ENCODE data around the gene WRAP53.

WRAP53 gene

DNA sequence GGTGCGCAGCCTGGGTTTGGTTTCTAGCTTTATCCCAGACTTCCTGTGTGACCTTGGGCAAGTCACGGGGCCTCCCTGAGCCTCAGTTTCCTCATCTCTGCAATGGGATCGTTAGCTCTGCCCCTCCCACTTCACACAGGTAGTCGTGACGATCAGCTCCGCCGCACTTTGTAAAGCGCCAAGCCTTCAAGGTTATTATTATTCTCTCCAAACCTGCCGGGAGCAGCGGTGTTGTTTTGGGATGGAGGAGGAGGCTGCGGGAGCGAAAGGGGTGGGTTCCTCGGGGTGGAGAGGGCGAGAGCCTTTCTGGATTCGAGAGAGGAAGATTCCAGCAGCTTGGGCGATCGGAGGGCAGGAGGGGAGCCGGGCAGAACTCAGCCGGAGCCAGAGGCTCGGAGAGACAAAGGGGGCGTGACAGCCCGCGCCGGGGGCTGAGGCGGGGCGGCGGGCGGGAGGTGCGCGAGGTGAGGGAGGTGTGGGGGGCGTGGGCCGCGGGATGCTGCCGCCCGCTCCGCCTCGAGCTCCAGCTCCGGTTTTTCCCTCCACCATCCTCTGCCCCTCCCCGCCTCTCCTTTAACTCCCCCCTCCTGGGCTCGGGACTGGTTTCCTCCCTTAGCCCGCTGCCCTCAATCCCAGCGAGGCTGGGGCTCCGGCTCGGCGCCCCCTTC lies 16.5 kb downstream of the WRAP53 start, which contains the start of gene EFNB3:
Gene EFNB3, plus strand, starts transcription at position 602 of the 668 bp plus-strand sequence. CDS start 397 bp downstream, outside the sequence.
- peaks cover 8% of the 10 kb centered on the region for H3K4me1 ChIP-seq (ENCODE audit: control insufficient read depth, insufficient read depth, low read length)
- H3K4me2 ChIP-seq (ENCODE audit: low read length), result peak within 1 kb of the TSS; percentile 82
- peaks cover 31% of the 10 kb centered on the region for H3K27me3 ChIP-seq (ENCODE audit: control insufficient read depth, insufficient read depth, low read length)
- peaks cover 12% of the 10 kb centered on the region for H3K36me3 ChIP-seq (ENCODE audit: insufficient read depth, low read length)
- H3K4me3 ChIP-seq (ENCODE audit: low read length), result peak within 1 kb of the TSS; percentile 62
- no peaks in the 10 kb centered on the region for H3K9me3 ChIP-seq (replicated peaks; ENCODE audit: low read length)
- peak within 1 kb of the TSS; percentile 13 for H3K9ac ChIP-seq (ENCODE audit: low read depth, low read length)

DNA sequence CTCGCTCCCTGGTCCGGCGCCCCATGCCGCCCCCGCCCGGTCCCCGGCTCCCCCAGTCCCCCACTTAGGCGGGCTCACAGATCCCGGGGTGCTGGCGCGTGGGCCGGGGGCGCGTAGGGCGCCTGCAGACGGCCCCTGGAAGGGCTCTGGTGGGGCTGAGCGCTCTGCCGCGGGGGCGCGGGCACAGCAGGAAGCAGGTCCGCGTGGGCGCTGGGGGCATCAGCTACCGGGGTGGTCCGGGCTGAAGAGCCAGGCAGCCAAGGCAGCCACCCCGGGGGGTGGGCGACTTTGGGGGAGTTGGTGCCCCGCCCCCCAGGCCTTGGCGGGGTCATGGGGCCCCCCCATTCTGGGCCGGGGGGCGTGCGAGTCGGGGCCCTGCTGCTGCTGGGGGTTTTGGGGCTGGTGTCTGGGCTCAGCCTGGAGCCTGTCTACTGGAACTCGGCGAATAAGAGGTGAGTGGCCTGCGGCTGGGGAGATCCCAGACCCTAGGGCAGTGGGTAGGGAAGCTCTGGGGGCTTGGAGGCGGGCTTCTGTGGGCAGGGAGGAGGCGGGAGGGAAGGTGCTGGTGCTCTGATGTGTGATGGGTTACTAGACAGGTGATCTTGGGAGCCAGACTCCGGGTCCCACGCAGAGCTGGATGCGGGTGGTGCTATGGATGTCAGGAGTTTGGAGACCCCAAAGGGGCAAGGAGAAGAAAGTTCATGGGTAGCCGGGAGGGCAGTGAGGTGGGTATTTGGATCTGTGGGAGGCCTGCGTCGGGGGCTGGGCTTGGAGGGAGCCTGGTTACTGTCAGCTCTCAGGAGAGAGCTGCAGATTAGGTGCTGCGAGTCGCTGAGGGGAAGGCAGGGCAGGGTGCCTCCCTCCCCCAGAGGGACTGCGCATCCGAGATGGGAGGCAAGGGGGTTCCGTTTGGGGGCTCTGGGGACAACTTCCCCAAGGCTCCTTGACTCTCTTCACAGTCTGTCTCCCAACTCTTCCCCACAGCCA lies 17.3 kb downstream of the WRAP53 start:
- H3K4me2 ChIP-seq (ENCODE audit: low read length), result peak overlapping the region; percentile 82
- H3K27me3 ChIP-seq (ENCODE audit: control insufficient read depth, insufficient read depth, low read length), result peaks cover 31% of the 10 kb centered on the region
- H3K4me3 ChIP-seq (ENCODE audit: low read length), result peak overlapping the region; percentile 62
- H3K4me1 ChIP-seq (ENCODE audit: control insufficient read depth, insufficient read depth, low read length), result peaks cover 8% of the 10 kb centered on the region
- no peak overlapping the region for H3K9ac ChIP-seq (ENCODE audit: low read depth, low read length)
- H3K36me3 ChIP-seq (ENCODE audit: insufficient read depth, low read length), result peaks cover 12% of the 10 kb centered on the region
- no peaks in the 10 kb centered on the region for H3K9me3 ChIP-seq (replicated peaks; ENCODE audit: low read length)

DNA sequence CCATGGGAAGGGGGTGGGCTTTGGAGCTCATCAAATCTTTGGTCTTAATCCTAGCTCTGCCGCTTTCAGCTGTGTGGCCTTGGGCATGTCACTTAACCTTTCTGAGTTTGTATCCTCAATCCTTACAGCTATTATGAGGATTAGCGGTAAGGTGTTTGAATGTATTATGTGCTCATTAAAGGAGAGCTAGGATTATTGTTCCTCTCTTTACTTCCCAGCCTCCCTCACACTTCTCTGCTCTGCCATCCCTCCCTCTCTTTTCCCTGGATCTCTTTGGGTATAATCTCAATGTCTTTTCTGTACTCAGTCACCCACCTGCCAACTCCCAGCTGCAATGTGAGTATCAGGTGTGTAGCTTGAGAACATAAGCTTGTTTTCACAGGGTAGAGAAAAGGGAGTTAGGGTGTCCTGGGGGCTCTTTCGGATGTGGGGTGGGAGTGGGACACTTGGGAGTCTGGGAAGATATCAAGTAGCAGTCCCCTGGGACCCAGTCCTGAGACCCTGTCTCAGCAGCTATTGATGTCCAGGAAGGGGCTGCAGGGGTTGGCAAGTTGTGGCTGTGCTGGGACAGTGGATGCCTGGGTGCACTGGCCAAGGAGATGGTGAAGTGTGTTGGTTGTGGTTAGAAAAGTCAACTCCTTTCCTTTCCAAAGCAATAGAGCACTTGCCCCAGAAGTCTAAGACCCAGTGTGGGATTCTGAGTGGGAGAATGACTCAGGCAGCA lies 18.5 kb downstream of the WRAP53 start:
- peaks cover 8% of the 10 kb centered on the region for H3K4me1 ChIP-seq (ENCODE audit: control insufficient read depth, insufficient read depth, low read length)
- H3K9ac ChIP-seq (ENCODE audit: low read depth, low read length), result no peak overlapping the region
- no peak overlapping the region for H3K4me3 ChIP-seq (ENCODE audit: low read length)
- no peaks in the 10 kb centered on the region for H3K9me3 ChIP-seq (replicated peaks; ENCODE audit: low read length)
- H3K4me2 ChIP-seq (ENCODE audit: low read length), result no peak overlapping the region
- H3K27me3 ChIP-seq (ENCODE audit: control insufficient read depth, insufficient read depth, low read length), result peaks cover 36% of the 10 kb centered on the region
- H3K36me3 ChIP-seq (ENCODE audit: insufficient read depth, low read length), result peaks cover 9% of the 10 kb centered on the region

DNA sequence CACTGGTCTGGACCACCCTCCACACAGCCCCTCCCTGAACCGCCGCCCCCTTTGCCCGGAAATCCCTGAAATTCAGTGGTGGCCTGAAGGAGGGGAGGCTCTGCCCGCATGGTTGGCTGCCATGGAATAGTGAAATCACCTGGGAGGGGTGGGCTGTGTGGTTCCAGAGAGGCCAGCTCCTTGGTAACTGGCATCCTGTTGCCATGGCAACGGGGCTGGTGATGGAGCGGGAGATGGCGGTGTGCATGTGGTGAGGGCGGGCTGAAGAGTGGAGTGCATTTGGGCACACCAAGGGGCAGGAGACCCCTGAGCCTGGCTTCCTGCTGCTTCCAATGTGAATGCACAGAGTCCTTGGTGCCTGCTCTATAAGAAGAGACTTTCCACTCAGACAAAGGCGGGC lies 19.2 kb downstream of the WRAP53 start:
- peaks cover 43% of the 10 kb centered on the region for H3K27me3 ChIP-seq (ENCODE audit: control insufficient read depth, insufficient read depth, low read length)
- no peaks in the 10 kb centered on the region for H3K9me3 ChIP-seq (replicated peaks; ENCODE audit: low read length)
- H3K4me1 ChIP-seq (ENCODE audit: control insufficient read depth, insufficient read depth, low read length), result peaks cover 8% of the 10 kb centered on the region
- H3K4me3 ChIP-seq (ENCODE audit: low read length), result no peak overlapping the region
- H3K4me2 ChIP-seq (ENCODE audit: low read length), result no peak overlapping the region
- peaks cover 3% of the 10 kb centered on the region for H3K36me3 ChIP-seq (ENCODE audit: insufficient read depth, low read length)
- H3K9ac ChIP-seq (ENCODE audit: low read depth, low read length), result no peak overlapping the region

DNA sequence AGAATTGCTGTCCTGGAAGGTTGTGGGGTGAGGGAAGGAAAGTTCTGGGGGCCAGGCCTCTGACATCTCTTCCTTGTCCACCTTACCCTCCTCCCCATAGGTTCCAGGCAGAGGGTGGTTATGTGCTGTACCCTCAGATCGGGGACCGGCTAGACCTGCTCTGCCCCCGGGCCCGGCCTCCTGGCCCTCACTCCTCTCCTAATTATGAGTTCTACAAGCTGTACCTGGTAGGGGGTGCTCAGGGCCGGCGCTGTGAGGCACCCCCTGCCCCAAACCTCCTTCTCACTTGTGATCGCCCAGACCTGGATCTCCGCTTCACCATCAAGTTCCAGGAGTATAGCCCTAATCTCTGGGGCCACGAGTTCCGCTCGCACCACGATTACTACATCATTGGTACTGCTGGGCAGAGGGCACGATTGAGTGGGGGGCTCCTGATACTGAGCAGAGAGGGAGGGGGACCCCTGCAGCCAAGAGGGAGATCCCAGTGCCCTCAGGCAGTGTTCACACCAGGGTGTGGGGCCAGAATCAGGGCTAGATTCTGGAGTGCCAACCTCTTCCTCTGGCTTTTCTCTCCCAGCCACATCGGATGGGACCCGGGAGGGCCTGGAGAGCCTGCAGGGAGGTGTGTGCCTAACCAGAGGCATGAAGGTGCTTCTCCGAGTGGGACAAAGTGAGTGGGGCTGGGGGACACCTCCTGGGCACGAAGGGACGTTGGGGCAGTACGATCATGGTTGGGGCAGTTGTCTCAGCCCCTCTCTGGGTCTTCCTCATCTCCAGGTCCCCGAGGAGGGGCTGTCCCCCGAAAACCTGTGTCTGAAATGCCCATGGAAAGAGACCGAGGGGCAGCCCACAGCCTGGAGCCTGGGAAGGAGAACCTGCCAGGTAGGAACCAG lies 19.8 kb downstream of the WRAP53 start:
- no peaks in the 10 kb centered on the region for H3K9me3 ChIP-seq (replicated peaks; ENCODE audit: low read length)
- H3K4me1 ChIP-seq (ENCODE audit: control insufficient read depth, insufficient read depth, low read length), result peaks cover 8% of the 10 kb centered on the region
- no peak overlapping the region for H3K9ac ChIP-seq (ENCODE audit: low read depth, low read length)
- H3K36me3 ChIP-seq (ENCODE audit: insufficient read depth, low read length), result no peaks in the 10 kb centered on the region
- H3K4me3 ChIP-seq (ENCODE audit: low read length), result no peak overlapping the region
- H3K27me3 ChIP-seq (ENCODE audit: control insufficient read depth, insufficient read depth, low read length), result peaks cover 48% of the 10 kb centered on the region
- no peak overlapping the region for H3K4me2 ChIP-seq (ENCODE audit: low read length)

DNA sequence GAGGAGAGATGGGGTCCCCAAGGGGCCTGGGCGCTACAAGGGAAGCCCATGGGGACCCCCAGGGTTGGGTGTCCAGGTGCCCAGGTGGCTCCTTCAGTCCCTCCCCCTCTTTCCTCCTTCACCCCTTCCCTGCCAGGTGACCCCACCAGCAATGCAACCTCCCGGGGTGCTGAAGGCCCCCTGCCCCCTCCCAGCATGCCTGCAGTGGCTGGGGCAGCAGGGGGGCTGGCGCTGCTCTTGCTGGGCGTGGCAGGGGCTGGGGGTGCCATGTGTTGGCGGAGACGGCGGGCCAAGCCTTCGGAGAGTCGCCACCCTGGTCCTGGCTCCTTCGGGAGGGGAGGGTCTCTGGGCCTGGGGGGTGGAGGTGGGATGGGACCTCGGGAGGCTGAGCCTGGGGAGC lies 20.8 kb downstream of the WRAP53 start:
- no peaks in the 10 kb centered on the region for H3K9me3 ChIP-seq (replicated peaks; ENCODE audit: low read length)
- H3K27me3 ChIP-seq (ENCODE audit: control insufficient read depth, insufficient read depth, low read length), result peaks cover 55% of the 10 kb centered on the region
- no peak overlapping the region for H3K4me2 ChIP-seq (ENCODE audit: low read length)
- peaks cover 8% of the 10 kb centered on the region for H3K4me1 ChIP-seq (ENCODE audit: control insufficient read depth, insufficient read depth, low read length)
- no peak overlapping the region for H3K9ac ChIP-seq (ENCODE audit: low read depth, low read length)
- H3K4me3 ChIP-seq (ENCODE audit: low read length), result no peak overlapping the region
- H3K36me3 ChIP-seq (ENCODE audit: insufficient read depth, low read length), result no peaks in the 10 kb centered on the region

DNA sequence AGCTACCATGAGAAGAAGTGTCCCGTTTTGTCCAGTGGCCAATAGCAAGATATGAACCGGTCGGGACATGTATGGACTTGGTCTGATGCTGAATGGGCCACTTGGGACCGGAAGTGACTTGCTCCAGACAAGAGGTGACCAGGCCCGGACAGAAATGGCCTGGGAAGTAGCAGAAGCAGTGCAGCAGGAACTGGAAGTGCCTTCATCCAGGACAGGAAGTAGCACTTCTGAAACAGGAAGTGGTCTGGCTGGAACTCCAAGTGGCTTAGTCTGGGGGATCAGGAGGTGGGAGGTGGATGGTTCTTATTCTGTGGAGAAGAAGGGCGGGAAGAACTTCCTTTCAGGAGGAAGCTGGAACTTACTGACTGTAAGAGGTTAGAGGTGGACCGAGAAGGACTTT lies 22.0 kb downstream of the WRAP53 start:
- H3K27me3 ChIP-seq (ENCODE audit: control insufficient read depth, insufficient read depth, low read length), result peaks cover 52% of the 10 kb centered on the region
- no peaks in the 10 kb centered on the region for H3K4me1 ChIP-seq (ENCODE audit: control insufficient read depth, insufficient read depth, low read length)
- no peak overlapping the region for H3K4me2 ChIP-seq (ENCODE audit: low read length)
- H3K36me3 ChIP-seq (ENCODE audit: insufficient read depth, low read length), result no peaks in the 10 kb centered on the region
- H3K9me3 ChIP-seq (replicated peaks; ENCODE audit: low read length), result no peaks in the 10 kb centered on the region
- no peak overlapping the region for H3K4me3 ChIP-seq (ENCODE audit: low read length)
- no peak overlapping the region for H3K9ac ChIP-seq (ENCODE audit: low read depth, low read length)

DNA sequence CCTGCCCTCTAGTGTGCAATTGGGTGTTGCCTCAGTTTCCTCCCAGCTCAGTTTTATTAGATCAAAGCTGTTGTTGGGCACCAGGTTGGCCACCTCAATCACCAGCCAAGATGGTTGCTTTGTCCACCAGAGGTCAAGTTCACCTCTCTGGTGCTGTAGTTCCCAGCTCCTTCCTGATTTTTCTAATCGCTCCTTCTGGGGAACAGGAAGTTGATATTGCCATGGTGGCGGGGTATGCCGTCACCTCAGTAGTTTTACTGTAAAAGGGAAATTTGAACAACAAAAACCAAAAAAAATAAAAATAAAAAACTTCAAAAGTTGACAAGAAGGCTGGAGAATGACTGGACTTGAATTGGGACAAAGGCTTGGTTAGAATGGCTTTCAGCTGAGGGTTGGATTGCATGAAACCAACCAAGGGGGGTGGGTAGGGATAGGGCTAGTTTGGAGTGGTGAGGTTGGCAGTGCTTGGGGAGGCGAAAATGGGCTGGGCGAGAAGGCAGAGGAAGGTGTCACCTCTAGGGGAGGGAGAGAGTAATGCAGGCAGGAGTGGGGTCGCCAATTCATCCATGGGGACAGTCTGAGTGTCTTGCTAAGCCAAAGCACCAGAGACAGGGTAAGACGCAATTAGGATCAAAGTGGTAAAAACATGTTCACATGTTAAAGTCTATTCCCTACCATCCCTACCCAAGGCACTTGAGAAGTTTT lies 22.9 kb downstream of the WRAP53 start:
- peaks cover 48% of the 10 kb centered on the region for H3K27me3 ChIP-seq (ENCODE audit: control insufficient read depth, insufficient read depth, low read length)
- H3K4me1 ChIP-seq (ENCODE audit: control insufficient read depth, insufficient read depth, low read length), result peaks cover under 1% of the 10 kb centered on the region

DNA sequence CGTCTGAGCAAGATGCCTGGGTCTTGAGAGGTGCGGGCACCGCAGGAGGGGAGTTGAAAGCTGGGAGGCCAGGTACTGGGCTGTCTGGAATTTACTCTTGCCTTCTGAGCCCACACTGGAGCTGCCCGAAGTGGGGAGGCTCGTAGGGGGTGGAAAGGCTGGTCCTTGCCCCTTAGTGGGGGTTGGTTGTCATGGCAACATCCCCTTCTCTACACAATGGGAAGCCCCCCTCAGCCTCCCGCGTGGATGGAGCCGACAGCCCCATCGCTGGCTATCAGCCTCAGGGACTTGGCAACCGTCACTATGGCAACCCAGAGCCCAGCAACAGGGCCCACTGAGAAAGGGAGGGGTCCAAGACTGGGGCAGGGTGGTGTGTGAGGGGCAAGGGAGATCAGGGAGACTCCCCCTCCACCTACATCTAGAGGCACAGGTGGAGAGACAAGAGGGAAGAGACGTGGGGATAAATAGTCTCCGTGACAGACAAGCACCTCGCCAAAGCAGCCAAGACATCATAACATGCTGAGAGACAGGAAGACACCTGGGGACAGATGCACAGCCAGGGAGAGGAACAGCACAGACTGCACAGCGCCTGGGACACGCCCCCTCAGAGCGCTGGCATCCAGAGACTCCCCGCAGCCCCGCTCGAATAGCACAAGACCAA lies 24.0 kb downstream of the WRAP53 start:
- H3K4me3 ChIP-seq (ENCODE audit: low read length), result no peak overlapping the region
- peaks cover 8% of the 10 kb centered on the region for H3K4me1 ChIP-seq (ENCODE audit: control insufficient read depth, insufficient read depth, low read length)
- H3K4me2 ChIP-seq (ENCODE audit: low read length), result no peak overlapping the region
- no peaks in the 10 kb centered on the region for H3K36me3 ChIP-seq (ENCODE audit: insufficient read depth, low read length)
- H3K9me3 ChIP-seq (replicated peaks; ENCODE audit: low read length), result no peaks in the 10 kb centered on the region
- H3K27me3 ChIP-seq (ENCODE audit: control insufficient read depth, insufficient read depth, low read length), result peaks cover 41% of the 10 kb centered on the region
- H3K9ac ChIP-seq (ENCODE audit: low read depth, low read length), result no peak overlapping the region

More for the DNA sequence above, 22.9 kb downstream of the WRAP53 start:
- no peaks in the 10 kb centered on the region for H3K9me3 ChIP-seq (replicated peaks; ENCODE audit: low read length)
- H3K36me3 ChIP-seq (ENCODE audit: insufficient read depth, low read length), result no peaks in the 10 kb centered on the region
- H3K4me2 ChIP-seq (ENCODE audit: low read length), result no peak overlapping the region
- no peak overlapping the region for H3K9ac ChIP-seq (ENCODE audit: low read depth, low read length)
- no peak overlapping the region for H3K4me3 ChIP-seq (ENCODE audit: low read length)

DNA sequence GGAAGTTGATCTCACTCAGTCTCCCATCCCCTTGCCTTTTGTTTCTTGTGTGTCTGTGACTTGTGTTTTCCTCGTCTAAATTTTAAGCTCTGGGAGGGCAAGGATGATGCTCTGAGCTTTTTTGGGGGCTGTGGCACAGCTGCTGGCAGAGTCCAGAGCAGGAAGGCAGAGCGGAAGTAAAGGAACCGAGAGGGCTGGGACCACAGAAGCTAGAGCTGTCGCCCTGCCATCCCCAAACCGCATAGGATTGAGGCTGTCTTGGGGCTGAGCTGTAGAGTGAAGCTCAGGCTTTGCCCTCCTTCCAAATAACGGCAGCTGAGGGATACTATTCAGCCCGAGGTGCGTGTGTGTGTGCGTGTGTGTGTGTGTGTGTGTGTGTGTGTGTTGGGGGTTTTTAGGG lies 25.5 kb downstream of the WRAP53 start:
- Histone ChIP-seq H3K4me2 (ENCODE audit: low read length) (no peak overlapping the region), H3K36me3 (ENCODE audit: insufficient read depth, low read length) (no peaks in the 10 kb centered on the region), H3K9ac (ENCODE audit: low read depth, low read length) (no peak overlapping the region), H3K4me3 (ENCODE audit: low read length) (no peak overlapping the region), H3K27me3 (ENCODE audit: control insufficient read depth, insufficient read depth, low read length) (peaks cover 46% of the 10 kb centered on the region), H3K4me1 (ENCODE audit: control insufficient read depth, insufficient read depth, low read length) (peaks cover 13% of the 10 kb centered on the region), H3K9me3 (replicated peaks; ENCODE audit: low read length) (no peaks in the 10 kb centered on the region)

Data from skeletal muscle satellite cell (primary cell).